Activated CD8-positive, alpha-beta memory T cell treated with anti-CD3 and anti-CD28 coated beads, Interleukin-2, amount 50 U/mL, for 24 hours (primary cell): ENCODE data around the gene LRRC15.

Experiments used
- DNase-seq: peaks from one replicate; pipeline ENCODE4 v3.0.0-alpha.2; 2020; ENCODE audit errors: extremely low read depth

Gene LRRC15

GRCh38 chr3:194333212-194333980 is 36.1 kb downstream of the LRRC15 start:
- DNase-seq: peak; percentile 64

DNA sequence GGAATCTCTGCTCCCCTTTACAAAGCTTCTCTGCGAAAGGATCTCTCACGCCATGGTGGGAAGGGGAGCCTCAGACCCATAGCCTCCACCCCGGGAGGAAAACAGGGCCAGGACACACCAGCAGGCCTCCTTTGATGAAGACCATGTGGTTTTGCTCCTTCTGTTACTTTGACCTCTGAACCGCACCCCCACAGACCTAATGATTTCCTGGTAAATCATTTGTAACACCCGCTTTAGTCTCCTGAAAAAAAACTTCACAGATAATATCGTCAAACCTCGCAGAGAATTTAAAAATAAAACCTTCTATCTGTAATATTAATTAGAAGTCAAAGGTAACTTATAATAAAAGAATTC is 36.7 kb downstream of the LRRC15 start:
- no peak for DNase-seq

DNA sequence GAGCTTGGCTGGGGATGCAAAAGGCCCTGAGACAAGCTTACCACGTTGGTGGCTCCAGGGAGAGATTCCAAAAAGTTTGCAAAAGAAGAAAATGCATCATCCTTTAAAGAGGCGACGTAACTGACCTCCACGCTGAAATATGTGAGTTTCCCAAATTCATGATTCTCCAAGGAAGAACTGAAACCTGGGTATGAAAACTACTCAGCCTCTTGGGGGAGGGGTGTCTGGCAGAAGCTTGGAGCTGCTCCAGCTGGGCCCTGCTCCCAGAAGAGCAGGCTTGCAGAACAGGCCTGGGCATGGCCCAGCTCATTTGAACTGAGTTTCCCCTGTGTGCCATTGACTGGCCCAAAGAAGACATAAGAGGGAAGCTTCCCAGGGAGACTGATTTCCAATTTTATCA is 39.0 kb downstream of the LRRC15 start:
- no peak for DNase-seq

DNA sequence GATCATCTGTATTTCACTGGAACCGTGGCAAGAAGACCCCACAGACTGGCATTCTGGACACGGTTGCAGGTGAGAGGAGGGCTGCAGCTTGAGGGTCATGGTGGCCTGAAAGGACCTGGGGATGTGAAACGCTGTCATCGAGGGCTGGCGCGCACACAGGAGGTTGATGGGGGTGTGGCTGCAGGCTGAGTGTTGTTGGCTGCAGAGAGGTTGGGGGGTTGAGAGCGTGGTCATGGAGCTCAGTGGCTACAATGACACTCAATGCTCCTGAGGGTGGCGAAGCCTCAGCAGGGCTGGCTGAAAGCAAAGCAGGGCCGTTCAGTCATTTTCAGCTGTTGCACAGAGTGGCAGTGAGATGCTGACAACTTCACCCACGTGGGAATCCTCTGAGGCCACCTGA is 39.4 kb downstream of the LRRC15 start:
- DNase-seq: no peak

GRCh38 chr3:194329583-194329965 is 40.0 kb downstream of the LRRC15 start:
- DNase-seq: no peak

DNA sequence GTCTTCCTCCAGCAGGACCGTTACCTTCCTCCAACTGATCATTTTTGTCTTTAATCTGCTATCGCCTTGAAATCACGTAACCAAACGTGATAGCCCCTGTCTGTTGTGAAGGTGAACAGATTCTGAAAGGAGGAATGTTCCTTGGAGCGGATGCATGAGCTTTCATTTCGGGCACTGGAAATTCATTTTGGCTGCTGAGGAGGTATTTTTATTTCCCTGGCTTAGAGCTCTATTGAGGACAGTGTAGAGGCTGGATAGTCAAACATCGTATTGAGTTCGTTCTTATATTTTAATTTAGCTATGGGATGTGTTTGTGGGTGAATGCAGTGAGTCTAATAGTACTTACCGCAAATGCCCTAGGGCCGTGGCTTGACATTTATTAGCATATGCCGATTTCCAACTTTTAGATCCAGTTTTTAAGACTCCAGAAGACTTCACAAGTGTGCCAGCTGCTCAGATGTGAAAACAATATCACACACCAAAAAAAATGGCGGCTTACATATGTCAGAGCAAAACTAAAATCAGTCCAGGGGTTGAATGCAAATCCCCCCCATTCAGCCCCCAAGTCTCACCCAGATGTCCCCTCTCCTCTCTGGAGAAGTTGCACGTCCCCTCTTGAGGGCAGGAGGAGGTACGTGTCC is 40.5 kb downstream of the LRRC15 start:
- DNase-seq: no peak

DNA sequence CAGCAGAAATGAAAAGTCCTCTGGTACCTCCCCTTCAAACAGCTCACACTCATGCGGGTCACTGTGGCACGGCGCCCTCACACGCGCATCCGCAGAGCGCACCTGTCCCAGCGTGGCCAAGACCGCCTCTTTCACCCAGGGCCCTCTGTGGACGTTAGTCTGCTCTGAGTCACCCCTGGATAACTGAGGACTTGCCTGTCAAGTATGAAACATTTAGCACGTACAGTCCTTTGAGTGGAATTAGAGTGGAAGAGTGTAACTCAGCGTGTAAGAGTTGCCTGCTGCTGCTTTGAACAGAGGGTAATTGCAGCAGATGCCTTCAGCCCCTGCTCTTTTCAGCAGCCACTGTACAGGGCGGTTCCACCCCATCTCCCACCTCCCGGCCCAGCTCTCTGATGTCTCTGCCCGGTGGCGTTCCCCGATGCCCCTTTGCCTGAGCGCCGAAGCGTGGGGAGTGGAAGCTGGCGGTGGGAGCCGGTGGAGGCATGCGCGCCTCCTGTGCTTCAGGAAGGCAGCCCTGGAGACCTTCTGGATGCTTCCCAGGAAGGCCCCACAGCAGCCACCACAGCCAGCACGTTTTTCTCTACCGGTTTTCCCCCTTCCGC is 41.4 kb downstream of the LRRC15 start:
- no peak for DNase-seq

DNA sequence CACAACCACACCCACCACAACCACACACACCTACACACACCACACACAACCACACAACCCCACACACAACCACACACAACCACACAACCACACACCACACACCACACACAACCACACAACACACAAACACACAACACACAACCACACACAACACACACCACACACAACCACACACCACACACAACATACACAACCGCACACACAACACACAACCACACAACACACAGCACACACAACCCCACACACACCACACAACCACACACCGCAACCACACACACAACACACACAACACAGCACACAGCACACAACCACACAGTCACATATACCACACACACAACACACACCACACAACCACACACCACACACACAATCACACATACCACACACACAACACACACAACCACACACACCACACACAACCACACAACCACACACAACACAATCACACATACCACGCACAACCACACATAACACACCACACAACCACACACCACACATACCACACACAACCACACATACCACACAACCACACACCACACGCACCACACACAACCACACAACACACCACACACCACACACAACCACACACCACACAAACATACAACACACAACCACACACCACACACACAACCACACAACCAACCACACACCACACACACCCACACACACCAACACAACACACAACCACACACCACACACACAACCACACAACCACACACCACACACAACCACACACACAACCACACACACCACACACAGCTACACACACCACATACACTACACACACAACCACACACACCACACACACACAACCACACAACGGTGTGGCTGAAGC is 42.1 kb downstream of the LRRC15 start:
- DNase-seq: no peak

- DNase-seq: no peak
Measured at GRCh38 chr3:194326968-194327217, 42.6 kb downstream of the LRRC15 start.

- no peak for DNase-seq
Measured at GRCh38 chr3:194326192-194326967, 43.2 kb downstream of the LRRC15 start.

DNA sequence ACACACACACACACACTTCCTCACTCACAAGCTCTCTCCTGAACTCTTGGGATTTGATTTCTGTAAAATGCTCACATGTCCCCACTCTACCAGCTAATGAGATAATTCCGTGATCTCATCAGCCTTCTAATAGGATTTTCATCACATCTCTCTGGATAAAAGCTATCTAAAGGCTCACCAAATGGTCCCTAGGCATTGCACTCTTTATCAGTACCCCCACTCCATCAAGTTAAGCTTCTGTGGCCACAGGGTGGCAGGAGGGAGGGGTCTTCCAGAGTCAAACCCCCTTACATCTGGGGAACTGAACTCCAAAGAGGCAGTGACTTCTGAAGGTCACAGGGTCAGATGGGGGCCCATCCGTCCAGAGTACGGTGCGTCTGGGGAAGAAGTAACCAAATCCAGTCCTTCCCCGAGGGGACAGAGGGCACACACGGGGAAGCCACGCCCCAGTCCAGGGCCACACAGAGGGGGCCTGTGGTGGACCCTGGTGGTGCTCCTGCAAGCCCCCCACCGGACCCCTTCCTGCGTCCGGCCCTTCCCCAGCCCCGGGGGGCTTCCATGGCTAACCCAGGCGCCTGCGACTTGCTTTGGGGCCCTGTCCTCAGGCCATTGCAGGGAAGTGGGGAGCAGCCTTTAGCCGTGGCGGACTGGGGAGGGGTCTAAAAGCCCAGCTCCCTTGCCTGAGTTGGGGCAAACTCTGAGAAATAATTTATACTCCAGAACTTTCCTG is 44.0 kb downstream of the LRRC15 start:
- DNase-seq: no peak

DNA sequence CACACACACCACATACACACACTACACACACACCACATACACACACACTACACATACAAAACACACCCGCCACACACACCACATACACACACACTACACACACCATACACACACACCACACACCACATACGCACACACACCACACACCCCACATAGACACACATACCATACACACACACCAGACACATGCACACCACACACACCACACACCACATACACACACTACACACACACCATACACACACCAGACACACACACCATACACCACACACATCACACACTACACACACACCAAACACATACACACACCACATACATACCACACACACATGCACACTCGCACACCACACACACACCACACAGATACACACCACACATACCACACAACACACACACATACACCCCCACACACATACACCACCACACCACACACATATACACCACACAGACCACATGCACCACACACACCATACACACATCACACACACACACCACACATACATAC is 44.7 kb downstream of the LRRC15 start:
- DNase-seq: no peak

GRCh38 chr3:194323785-194324735 is 45.5 kb downstream of the LRRC15 start:
- DNase-seq: no peak

DNA sequence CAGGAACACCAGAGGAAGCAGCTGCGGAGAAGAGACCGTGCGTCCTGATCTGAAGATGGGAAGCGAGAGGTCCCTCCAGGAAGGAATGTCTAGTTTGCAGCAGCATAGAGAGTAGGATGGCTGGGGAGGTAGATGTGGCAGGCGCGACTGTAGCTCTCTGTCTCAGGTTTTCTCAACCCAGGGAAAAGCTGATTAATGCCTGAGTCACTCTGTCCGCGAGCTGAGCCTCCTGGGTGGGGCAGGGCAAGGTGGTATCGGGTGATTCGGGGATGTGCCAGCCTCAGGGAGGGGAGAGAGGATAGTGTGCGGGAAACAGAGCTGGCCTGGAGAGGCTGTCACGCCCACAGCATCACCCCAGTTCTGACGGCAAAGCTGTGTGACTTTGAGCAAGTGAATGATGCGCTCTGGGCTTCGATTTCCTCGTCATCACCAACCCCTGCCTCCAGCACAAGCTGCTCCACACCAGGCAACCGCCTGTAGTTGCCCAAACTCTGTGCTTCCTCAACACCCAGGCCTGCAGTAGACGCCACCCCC is 46.8 kb downstream of the LRRC15 start:
- no peak for DNase-seq

DNA sequence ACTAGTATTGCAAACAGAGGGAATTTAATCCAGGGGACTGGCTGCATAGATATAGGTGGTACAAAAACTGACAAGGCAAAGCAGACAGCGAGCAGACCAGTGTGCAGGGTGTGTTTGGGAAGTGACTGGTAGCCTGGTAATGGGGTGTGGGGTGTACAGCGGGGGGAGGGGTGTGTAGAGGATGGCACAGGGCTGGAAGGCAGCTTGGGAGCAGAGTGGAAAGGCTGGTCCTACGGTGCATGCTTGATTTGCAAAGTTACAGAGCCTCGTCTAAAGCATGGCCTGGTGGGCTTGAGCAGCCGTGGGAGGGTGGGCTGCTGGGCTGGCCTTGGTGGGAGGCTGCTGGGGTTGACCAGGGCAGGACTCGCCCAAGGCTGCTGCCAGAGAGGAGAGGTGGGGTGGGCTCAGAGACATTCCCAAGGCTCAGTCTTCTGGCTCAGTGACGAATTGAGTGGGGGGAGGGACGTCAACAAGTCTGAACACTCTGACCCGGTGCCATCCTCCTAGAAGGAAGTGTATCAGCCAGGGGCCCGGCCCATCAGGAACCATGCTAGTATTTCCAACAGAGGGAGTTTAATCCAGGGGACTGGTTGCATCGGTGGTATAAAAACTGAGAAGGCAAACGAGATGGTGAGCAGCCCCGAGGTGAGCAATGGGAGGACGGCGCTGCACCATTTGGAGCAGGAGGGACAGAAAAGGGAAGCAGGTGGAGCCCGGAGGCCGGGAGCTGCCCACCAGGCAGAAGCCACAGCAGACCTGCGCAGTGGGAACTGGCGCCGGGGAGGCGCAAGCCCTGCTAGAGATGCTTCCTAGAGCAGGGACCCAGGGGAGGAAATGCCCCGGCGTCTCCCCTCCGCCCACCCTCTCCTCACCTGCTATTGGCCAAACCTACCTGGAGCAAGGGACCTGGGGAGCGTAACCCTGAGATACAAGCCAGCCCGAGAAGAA is 47.6 kb downstream of the LRRC15 start:
- no peak for DNase-seq

DNA sequence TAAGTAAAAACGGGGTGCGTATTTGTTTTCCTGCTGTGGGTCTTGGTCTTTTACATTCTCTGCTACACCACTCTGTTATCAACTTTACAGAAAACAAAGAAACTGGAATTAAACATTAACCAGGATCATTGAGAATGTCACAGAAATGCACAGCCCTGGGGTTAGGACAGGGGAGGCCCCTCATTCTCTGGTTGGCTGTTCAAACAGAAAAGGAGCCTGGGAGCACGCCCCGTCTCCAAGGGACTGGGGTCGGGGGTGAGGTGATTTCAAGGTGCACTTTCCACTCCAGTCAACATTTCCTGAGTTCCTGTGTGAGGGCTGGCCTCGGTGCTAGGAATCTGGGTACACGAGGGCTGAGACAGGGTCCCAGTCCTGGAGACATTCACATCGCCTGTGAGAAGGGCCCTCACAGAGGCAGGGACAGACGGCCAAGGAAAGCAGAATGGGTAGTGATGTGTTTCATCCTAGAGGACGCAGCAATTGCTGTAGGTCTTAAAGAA is 48.7 kb downstream of the LRRC15 start:
- no peak for DNase-seq

DNA sequence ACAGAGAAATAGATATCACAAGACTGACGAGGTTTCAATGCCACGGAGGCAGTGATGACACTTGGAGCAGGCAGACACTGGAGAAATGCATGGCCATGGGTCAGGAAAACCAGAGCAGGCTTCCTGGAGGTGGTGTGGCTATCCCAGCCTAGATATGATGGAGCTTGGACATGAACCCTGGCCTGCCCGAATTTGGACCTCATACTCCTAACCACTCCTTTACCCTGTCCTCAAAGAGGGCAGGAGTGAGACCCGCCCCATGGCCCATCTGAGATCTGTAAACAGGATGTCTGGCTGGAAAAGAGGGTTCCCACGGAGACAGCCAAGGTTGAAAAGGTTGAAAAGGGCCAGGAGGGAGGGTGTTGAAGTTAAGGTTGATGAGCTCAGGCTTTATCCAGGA is 49.4 kb downstream of the LRRC15 start:
- DNase-seq: no peak

DNA sequence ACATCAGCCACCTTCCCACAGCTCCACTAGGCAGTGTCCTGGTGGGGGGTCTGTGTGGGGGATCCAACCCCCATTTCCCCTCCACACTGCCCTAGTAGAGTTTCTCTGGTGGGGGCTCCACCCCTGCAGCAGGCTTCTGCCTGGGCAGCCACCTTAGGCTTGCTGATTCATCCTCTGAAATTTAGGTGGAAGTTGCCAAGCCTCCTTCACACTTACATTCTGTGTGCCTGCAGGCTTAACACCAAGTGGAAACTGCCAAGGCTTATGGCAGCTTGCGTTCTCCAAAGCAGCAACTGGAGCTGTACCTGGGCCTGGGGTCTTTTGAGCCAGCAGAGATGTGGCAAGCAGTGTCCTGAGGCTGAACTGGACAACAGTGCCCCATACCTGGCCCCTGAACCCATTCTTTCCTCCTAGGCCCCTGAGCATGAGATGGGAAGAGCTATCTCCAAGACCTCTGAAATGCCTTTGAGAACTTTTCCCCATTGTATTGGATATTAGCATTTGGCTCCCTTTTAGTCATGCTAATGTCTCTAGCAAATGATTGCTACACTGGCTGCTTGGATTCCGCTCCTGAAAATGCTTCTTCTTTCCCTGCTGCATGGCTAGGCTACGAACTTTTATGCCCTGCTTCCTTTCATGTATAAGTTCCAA is 50.9 kb downstream of the LRRC15 start:
- DNase-seq: no peak
